DND-41 (cell line): ENCODE measurements around the gene TNFRSF8.

Source experiments
- ATAC-seq: fragments of 200-7000 bp; cut with Tn5 transposase; 3 replicates; pipeline ENCODE4 v1.9.1; 2021; ENCODE audit warnings: low read depth; ENCODE audit not compliant: insufficient read depth
- DNase-seq: peaks from one replicate; pipeline ENCODE4 v3.0.0-alpha.2; 2020
- H2AFZ ChIP-seq: 2 replicates; pipeline ENCODE4 v1.6.0; 2012; ENCODE audit warnings: low read depth, low read length
- H3K27ac ChIP-seq: 2 replicates; pipeline ENCODE4 v1.5.1; 2012; ENCODE audit warnings: low read length, inconsistent platforms
- H3K27me3 ChIP-seq: fragments of 200-600 bp; sonication (generic); 2 replicates; pipeline ENCODE4 v1.6.0; 2012; ENCODE audit warnings: low read length, mild to moderate bottlenecking, inconsistent platforms; ENCODE audit not compliant: insufficient read depth, poor library complexity
- H3K36me3 ChIP-seq: 2 replicates; pipeline ENCODE4 v1.5.1; 2012; ENCODE audit warnings: low read length, inconsistent platforms; ENCODE audit not compliant: insufficient read depth
- H3K4me1 ChIP-seq: 2 replicates; pipeline ENCODE4 v1.5.1; 2012; ENCODE audit warnings: mild to moderate bottlenecking, low read length; ENCODE audit not compliant: insufficient read depth
- H3K4me2 ChIP-seq: 2 replicates; pipeline ENCODE4 v1.6.0; 2012; ENCODE audit warnings: mild to moderate bottlenecking, moderate library complexity, low read length, inconsistent platforms; ENCODE audit not compliant: insufficient read depth
- H3K4me3 ChIP-seq, 2 experiments: fragments of 200-600 bp in 1 of 2; shearing (Covaris generic) in 1 of 2; 2 replicates each; pipeline ENCODE4 v1.5.1; 2012 to 2016; ENCODE audit warnings: inconsistent platforms in 2 of 2, low read length in 2 of 2, mild to moderate bottlenecking in 2 of 2, low read depth in 1 of 2, moderate library complexity in 1 of 2
- H3K79me2 ChIP-seq: 2 replicates; pipeline ENCODE4 v1.6.0; 2012; ENCODE audit warnings: low read length, inconsistent platforms; ENCODE audit not compliant: insufficient read depth
- H3K9ac ChIP-seq: 2 replicates; pipeline ENCODE4 v1.6.0; 2012; ENCODE audit warnings: low read depth, mild to moderate bottlenecking, inconsistent platforms, low read length, moderate library complexity
- H3K9me3 ChIP-seq: 2 replicates; pipeline ENCODE4 v1.5.1; 2012; ENCODE audit warnings: low read length, moderate library complexity, mild to moderate bottlenecking, inconsistent platforms; ENCODE audit not compliant: insufficient read depth, severe bottlenecking
- H4K20me1 ChIP-seq: 2 replicates; pipeline ENCODE4 v1.6.0; 2012; ENCODE audit warnings: low read length; ENCODE audit not compliant: insufficient read depth
- EZH2 ChIP-seq: IDR thresholded peaks from 3 replicates; pipeline ENCODE4 v1.6.1; 2012; ENCODE audit warnings: borderline replicate concordance, low read depth, mild to moderate bottlenecking, moderate library complexity, low read length, inconsistent platforms; ENCODE audit not compliant: severe bottlenecking
- TF ChIP-seq, protein P1 (sequence below): IDR thresholded peaks from 2 replicates; pipeline ENCODE4 v1.5.1; 2012; ENCODE audit warnings: borderline replicate concordance, low read length, moderate library complexity, mild to moderate bottlenecking; ENCODE audit not compliant: poor library complexity, severe bottlenecking; ENCODE audit errors: extremely low read depth

TNFRSF8 gene

DNA sequence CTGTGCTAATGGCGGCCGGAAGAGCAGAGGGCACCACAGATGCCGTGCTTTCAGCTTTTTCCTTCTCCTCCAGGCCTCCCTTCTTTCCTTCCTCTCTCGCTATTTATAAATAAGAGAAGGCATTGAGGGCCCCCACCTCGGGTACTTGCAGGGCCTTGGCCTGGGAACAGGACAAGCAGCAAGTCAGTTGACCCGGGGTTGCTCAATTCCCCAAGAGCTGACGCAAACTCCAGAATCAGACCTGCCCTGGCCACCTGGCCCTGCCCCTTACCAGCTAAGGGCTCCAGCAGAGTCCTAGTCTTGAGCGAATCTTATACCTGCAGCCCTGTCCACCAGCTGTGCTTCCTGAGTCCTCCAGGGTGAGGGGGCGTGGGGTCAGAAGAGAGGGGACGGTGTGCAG is 117.2 kb downstream of the TNFRSF8 start:
- Histone ChIP-seq H3K27ac (no peak overlapping the region), H3K4me2 (no peak overlapping the region), H3K27me3 (peaks cover 14% of the 10 kb centered on the region), H2AFZ (no peak overlapping the region), H3K9me3 (no peaks in the 10 kb centered on the region), H3K4me1 (peaks cover 25% of the 10 kb centered on the region), H3K36me3 (no peaks in the 10 kb centered on the region), H3K4me3 (no peak overlapping the region), H4K20me1 (peaks cover 13% of the 10 kb centered on the region), H3K79me2 (no peaks in the 10 kb centered on the region), H3K9ac (no peak overlapping the region)
- TF ChIP-seq, protein P1, sequence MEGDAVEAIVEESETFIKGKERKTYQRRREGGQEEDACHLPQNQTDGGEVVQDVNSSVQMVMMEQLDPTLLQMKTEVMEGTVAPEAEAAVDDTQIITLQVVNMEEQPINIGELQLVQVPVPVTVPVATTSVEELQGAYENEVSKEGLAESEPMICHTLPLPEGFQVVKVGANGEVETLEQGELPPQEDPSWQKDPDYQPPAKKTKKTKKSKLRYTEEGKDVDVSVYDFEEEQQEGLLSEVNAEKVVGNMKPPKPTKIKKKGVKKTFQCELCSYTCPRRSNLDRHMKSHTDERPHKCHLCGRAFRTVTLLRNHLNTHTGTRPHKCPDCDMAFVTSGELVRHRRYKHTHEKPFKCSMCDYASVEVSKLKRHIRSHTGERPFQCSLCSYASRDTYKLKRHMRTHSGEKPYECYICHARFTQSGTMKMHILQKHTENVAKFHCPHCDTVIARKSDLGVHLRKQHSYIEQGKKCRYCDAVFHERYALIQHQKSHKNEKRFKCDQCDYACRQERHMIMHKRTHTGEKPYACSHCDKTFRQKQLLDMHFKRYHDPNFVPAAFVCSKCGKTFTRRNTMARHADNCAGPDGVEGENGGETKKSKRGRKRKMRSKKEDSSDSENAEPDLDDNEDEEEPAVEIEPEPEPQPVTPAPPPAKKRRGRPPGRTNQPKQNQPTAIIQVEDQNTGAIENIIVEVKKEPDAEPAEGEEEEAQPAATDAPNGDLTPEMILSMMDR = no peak
- TF ChIP-seq EZH2 = no peak
- ATAC-seq (no peak), DNase-seq (no peak)

DNA sequence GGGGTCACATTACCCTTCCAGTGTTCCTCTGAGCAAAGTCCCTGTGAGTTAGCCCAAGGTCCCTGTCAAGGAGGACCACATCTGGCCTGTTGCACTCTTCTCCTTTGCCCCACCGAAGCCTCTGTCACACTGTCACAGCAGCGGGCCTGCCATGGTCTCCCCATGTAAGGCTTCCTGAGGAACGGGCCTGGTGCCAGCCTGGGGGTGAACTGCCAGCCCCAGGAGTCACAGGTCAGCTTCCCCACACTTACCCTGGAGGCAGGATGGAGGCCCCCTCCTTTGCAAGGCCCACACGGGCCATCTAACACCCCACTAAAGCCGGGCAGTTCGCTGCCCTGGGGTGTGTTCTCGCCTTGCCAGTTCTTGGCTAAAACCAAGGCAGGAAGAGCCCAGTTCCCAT is 117.8 kb downstream of the TNFRSF8 start:
- no peak for ATAC-seq
- Histone ChIP-seq H3K4me3 (no peak overlapping the region), H4K20me1 (peaks cover 13% of the 10 kb centered on the region), H3K36me3 (no peaks in the 10 kb centered on the region), H2AFZ (no peak overlapping the region), H3K27ac (no peak overlapping the region), H3K79me2 (no peaks in the 10 kb centered on the region), H3K4me2 (no peak overlapping the region), H3K9ac (no peak overlapping the region), H3K9me3 (no peaks in the 10 kb centered on the region), H3K27me3 (peaks cover 14% of the 10 kb centered on the region), H3K4me1 (peaks cover 25% of the 10 kb centered on the region)
- DNase-seq = no peak
- TF ChIP-seq EZH2 = no peak
- TF ChIP-seq, protein P1 = no peak

DNA sequence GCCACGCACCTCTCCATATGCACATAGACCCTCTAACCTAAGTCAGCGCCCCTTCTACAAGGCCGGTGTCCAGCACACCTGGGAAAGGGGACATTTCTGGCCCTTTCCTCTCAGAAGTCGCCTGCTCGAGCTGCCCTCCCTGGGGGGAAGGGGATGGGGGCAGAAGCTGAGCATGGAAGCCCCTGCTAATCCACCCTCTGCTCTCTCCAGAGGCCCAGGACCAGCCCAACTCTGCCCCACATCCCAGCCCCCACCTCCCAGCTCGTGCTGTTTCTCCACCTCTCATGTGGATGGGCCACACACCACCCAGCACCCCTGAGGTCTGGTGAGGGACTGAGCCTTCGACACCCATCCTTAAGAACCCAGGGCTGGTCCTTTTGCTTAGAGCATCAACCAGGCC is 118.5 kb downstream of the TNFRSF8 start:
- TF ChIP-seq, protein P1 = no peak
- no peak for TF ChIP-seq EZH2
- H3K27ac ChIP-seq = no peak overlapping the region
- H3K4me1 ChIP-seq = peaks cover 25% of the 10 kb centered on the region
- H3K79me2 ChIP-seq = no peaks in the 10 kb centered on the region
- no peak overlapping the region for H3K4me3 ChIP-seq
- H4K20me1 ChIP-seq = peaks cover 13% of the 10 kb centered on the region
- peaks cover 14% of the 10 kb centered on the region for H3K27me3 ChIP-seq
- DNase-seq (no peak), ATAC-seq (no peak)
- H3K9ac ChIP-seq = no peak overlapping the region
- no peak overlapping the region for H3K4me2 ChIP-seq
- H3K9me3 ChIP-seq = no peaks in the 10 kb centered on the region
- no peaks in the 10 kb centered on the region for H3K36me3 ChIP-seq
- H2AFZ ChIP-seq = no peak overlapping the region
